ENCODE results near the gene PRDM5. TPM values are rescaled to one million over a fixed set of nuclear protein-coding genes. Genes with fewer than 3 reads are reported as not detected.

The PRDM5 gene
- total and polyA plus RNA-seq, 2 of the 13 experiments (the other 11 are each of a cell fraction or from before 2014, with no cell fraction given) = not detected

GRCh38 chr4:120855307-120856001, 67.1 kb downstream of the PRDM5 start:
- Histone ChIP-seq H3K36me3 (replicated peaks in 1 of 2; ENCODE audit: control insufficient read depth in 1 of 2, insufficient read depth in 2 of 2, low read length in 2 of 2) (no peaks in the 10 kb centered on the region), H2AFZ (ENCODE audit: low read length) (no peak overlapping the region), H3K9me3 (ENCODE audit: low read length) (no peaks in the 10 kb centered on the region), H3K9ac (ENCODE audit: insufficient read depth, low read depth, low read length) (no peak overlapping the region), H3K27ac (ENCODE audit: extremely low read length, insufficient read depth, low read length) (no peak overlapping the region), H3K4me1 (ENCODE audit: insufficient read depth, low read length) (no peaks in the 10 kb centered on the region), H3K4me3 (replicated peaks in 1 of 3; ENCODE audit: insufficient read depth in 1 of 3, low read depth in 2 of 3, low read length in 3 of 3) (no peak overlapping the region), H3K27me3 (ENCODE audit: control insufficient read depth in 1 of 2, insufficient read depth in 2 of 2, low read length in 2 of 2) (no peaks in the 10 kb centered on the region), H4K20me1 (ENCODE audit: insufficient read depth, low read length) (no peaks in the 10 kb centered on the region), H3K79me2 (ENCODE audit: insufficient read depth, low read length) (no peaks in the 10 kb centered on the region), H3K4me2 (ENCODE audit: low read depth, low read length) (no peak overlapping the region)
- FAIRE-seq = no peak
- CTCF ChIA-PET (ENCODE audit: low intra/inter-chr PET ratio, low total read pairs) = no interaction called here
- TF ChIP-seq ZNF292 (CRISPR knock-in tag; IDR thresholded peaks at IDR 0.05; ENCODE audit: borderline replicate concordance, low read depth) (no peak), UBTF (CRISPR knock-in tag; IDR thresholded peaks at IDR 0.05) (no peak), TAF15 (IDR thresholded peaks at IDR 0.05; ENCODE audit: low read depth, low read length, poor library complexity, severe bottlenecking) (no peak), ZNF256 (CRISPR knock-in tag; conservative IDR thresholded peaks at IDR 0.05) (no peak), GPN1 (CRISPR knock-in tag; IDR thresholded peaks at IDR 0.05; ENCODE audit: borderline replicate concordance) (no peak), HHEX (CRISPR knock-in tag; IDR thresholded peaks at IDR 0.05) (no peak), ZC3H4 (CRISPR knock-in tag; IDR thresholded peaks at IDR 0.05; ENCODE audit: borderline replicate concordance) (no peak)
- TF ChIP-seq, protein P1, sequence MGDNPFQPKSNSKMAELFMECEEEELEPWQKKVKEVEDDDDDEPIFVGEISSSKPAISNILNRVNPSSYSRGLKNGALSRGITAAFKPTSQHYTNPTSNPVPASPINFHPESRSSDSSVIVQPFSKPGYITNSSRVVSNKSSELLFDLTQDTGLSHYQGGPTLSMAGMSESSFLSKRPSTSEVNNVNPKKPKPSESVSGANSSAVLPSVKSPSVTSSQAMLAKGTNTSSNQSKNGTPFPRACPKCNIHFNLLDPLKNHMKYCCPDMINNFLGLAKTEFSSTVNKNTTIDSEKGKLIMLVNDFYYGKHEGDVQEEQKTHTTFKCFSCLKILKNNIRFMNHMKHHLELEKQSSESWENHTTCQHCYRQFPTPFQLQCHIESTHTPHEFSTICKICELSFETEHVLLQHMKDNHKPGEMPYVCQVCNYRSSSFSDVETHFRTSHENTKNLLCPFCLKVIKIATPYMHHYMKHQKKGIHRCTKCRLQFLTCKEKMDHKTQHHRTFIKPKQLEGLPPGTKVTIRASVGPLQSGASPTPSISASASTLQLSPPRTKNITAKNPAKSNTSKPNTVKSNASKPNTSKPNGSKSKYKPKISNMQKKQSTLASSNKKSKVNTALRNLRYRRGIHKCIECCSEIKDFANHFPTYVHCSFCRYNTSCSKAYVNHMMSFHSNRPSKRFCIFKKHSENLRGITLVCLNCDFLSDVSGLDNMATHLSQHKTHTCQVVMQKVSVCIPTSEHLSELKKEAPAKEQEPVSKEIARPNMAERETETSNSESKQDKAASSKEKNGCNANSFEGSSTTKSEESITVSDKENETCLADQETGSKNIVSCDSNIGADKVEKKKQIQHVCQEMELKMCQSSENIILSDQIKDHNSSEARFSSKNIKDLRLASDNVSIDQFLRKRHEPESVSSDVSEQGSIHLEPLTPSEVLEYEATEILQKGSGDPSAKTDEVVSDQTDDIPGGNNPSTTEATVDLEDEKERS (CRISPR knock-in tag; IDR thresholded peaks at IDR 0.05) = no peak
- no peak for ATAC-seq
- DNase-seq (ENCODE audit: low spot score) = no peak
- WGBS (ENCODE audit: low lambda C conversion rate) = 2% methylated on average over 2 of the region's 2 CpGs
- BruUV-seq (replicated peaks) = no TSS peak
- intact Hi-C loops (cut with micrococcal nuclease; ENCODE audit: unreplicated experiment) = no loop called here
- in situ Hi-C loops (cut with HindIII; ENCODE audit: extremely low pct_ligation_motif_present, low pct_unique_long_range_greater_than_20kb) = no loop called here
- POLR2A ChIA-PET = no interaction called here
